VCaP (cell line): Measurements from ENCODE around the gene ADGRF5.

Source experiments
- H3K27ac ChIP-seq: fragments of 450-650 bp; 2 replicates; pipeline ENCODE4 v1.5.1; 2017
- TF ChIP-seq, protein P1 (sequence below): fragments of 450-650 bp; conservative IDR thresholded peaks from 2 replicates; pipeline ENCODE4 v1.5.1; 2017; ENCODE audit warnings: mild to moderate bottlenecking, moderate library complexity

The ADGRF5 gene, protein sequence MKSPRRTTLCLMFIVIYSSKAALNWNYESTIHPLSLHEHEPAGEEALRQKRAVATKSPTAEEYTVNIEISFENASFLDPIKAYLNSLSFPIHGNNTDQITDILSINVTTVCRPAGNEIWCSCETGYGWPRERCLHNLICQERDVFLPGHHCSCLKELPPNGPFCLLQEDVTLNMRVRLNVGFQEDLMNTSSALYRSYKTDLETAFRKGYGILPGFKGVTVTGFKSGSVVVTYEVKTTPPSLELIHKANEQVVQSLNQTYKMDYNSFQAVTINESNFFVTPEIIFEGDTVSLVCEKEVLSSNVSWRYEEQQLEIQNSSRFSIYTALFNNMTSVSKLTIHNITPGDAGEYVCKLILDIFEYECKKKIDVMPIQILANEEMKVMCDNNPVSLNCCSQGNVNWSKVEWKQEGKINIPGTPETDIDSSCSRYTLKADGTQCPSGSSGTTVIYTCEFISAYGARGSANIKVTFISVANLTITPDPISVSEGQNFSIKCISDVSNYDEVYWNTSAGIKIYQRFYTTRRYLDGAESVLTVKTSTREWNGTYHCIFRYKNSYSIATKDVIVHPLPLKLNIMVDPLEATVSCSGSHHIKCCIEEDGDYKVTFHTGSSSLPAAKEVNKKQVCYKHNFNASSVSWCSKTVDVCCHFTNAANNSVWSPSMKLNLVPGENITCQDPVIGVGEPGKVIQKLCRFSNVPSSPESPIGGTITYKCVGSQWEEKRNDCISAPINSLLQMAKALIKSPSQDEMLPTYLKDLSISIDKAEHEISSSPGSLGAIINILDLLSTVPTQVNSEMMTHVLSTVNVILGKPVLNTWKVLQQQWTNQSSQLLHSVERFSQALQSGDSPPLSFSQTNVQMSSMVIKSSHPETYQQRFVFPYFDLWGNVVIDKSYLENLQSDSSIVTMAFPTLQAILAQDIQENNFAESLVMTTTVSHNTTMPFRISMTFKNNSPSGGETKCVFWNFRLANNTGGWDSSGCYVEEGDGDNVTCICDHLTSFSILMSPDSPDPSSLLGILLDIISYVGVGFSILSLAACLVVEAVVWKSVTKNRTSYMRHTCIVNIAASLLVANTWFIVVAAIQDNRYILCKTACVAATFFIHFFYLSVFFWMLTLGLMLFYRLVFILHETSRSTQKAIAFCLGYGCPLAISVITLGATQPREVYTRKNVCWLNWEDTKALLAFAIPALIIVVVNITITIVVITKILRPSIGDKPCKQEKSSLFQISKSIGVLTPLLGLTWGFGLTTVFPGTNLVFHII (N-terminal part only)

GRCh38 chr6:46921731-46922130 is at the start of gene ADGRF5:
Gene ADGRF5, minus strand, starts transcription at chr6:46921938. Its CDS starts 15,176 bp downstream, at chr6:46906762.
- H3K27ac ChIP-seq = no peak within 1 kb of the TSS
- TF ChIP-seq, protein P1, sequence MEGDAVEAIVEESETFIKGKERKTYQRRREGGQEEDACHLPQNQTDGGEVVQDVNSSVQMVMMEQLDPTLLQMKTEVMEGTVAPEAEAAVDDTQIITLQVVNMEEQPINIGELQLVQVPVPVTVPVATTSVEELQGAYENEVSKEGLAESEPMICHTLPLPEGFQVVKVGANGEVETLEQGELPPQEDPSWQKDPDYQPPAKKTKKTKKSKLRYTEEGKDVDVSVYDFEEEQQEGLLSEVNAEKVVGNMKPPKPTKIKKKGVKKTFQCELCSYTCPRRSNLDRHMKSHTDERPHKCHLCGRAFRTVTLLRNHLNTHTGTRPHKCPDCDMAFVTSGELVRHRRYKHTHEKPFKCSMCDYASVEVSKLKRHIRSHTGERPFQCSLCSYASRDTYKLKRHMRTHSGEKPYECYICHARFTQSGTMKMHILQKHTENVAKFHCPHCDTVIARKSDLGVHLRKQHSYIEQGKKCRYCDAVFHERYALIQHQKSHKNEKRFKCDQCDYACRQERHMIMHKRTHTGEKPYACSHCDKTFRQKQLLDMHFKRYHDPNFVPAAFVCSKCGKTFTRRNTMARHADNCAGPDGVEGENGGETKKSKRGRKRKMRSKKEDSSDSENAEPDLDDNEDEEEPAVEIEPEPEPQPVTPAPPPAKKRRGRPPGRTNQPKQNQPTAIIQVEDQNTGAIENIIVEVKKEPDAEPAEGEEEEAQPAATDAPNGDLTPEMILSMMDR = no peak

- H3K27ac ChIP-seq = no peak overlapping the region
- TF ChIP-seq, protein P1 = no peak
Observed at GRCh38 chr6:46969206-46969605, 47.5 kb upstream of the ADGRF5 start.

DNA sequence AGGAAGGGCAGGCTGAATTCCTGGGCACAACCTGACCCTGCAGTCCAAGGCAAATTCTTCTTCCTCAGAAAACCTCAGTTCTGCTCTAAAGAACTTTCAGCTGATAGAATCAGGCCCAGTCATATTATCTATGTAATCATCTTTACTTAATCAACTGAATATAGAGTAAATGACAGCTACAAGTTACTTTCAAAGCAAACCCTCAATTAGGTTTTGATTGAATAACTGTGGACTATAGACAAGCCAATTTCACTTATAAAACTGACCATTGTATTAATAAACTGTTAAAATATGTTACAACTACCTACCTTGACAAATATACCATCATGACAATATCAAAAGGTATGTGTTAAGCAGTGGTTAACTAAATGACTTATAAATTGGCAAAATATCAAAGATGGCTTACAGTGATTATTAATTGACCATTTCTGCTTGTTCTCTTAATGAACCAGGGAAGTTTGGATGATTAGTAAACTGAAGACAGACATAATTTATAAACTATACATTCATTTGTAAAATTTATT is 46.1 kb upstream of the ADGRF5 start:
- H3K27ac ChIP-seq = no peak overlapping the region
- TF ChIP-seq, protein P1 = no peak

- TF ChIP-seq, protein P1 = no peak
- H3K27ac ChIP-seq = no peak overlapping the region
Observed at GRCh38 chr6:46964716-46965519, 43.2 kb upstream of the ADGRF5 start.

- TF ChIP-seq, protein P1 = no peak
- H3K27ac ChIP-seq = no peak overlapping the region
Observed at GRCh38 chr6:46963626-46964025, 41.9 kb upstream of the ADGRF5 start.

DNA sequence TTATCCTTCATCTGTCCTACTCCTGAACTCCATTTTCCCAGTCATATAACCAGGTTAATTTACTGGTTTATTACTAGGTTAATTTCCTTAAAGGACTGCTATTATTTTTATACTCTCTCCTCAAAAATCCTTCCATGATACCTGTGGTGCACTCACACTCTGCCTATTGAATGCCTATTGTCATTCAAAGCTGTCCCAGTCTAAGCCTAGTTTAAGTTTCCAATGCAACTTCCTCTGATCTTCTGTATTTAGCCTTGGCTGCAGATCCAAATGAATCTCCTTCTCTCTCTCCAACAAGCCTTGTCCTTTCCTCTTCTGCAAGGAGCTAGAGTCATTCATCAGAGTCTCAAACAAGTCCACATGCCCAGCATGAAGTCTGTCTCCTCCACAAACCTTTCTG is 41.3 kb upstream of the ADGRF5 start:
- TF ChIP-seq, protein P1 = no peak
- H3K27ac ChIP-seq = no peak overlapping the region
